GM12878 (cell line): ENCODE measurements around the gene AOAH. TPM values are rescaled to one million over a fixed set of nuclear protein-coding genes. Genes with fewer than 3 reads are reported as not detected.
A peak's percentile ranks its signal among the peaks of the same experiment; 100 is the strongest.

Source experiments
- ATAC-seq: fragments of 200-7000 bp; cut with Tn5 transposase; 3 replicates; pipeline ENCODE4 v1.9.1; 2020; ENCODE audit warnings: mild to moderate bottlenecking, moderate library complexity
- BruUV-seq: library from RNA; stranded (reverse); fragments of 400-500 nt; replicated peaks from 2 replicates; lab custom pipeline; 2021; lab: Mats Ljungman, UMichigan
- CTCF ChIA-PET: fragments of 300-600 bp; sonication (Branson Sonifier 250); formaldehyde crosslinking; extraction: SDS; loops from one replicate; lab custom pipeline; 2021; ENCODE audit warnings: inconsistent platforms; lab: Yijun Ruan, JAX
- POLR2A ChIA-PET: fragments of 350-600 bp; formaldehyde crosslinking; extraction: SDS; loops from one replicate; lab custom pipeline; 2021; ENCODE audit warnings: inconsistent platforms; lab: Charles Lee
- RAD21 ChIA-PET: fragments of 300-600 bp; sonication (Branson Sonifier 250); formaldehyde crosslinking; loops from one replicate; lab custom pipeline; 2023; ENCODE audit warnings: antibody characterized with exemption; ENCODE audit not compliant: unreplicated experiment; lab: Charles Lee
- SMC1A ChIA-PET: fragments of 300-600 bp; sonication (Branson Sonifier 250); formaldehyde crosslinking; loops from one replicate; lab custom pipeline; 2023; ENCODE audit not compliant: unreplicated experiment, uncharacterized antibody; lab: Charles Lee
- DNase-seq: peaks from one replicate; pipeline ENCODE4 v3.0.0-alpha.2; 2011; ENCODE audit warnings: low read depth, low spot score
- FAIRE-seq: peaks from 3 replicates; lab custom pipeline; 2011; peaks lifted over from hg19 to GRCh38; lab: Jason Lieb, UNC
- H2AFZ ChIP-seq: 2 replicates; pipeline ENCODE4 v1.6.0; 2011; ENCODE audit warnings: low read depth, low read length, control low read depth; ENCODE audit not compliant: control insufficient read depth
- H3K27ac ChIP-seq: 2 replicates; pipeline ENCODE4 v1.5.1; 2011; ENCODE audit warnings: control low read depth; ENCODE audit not compliant: control insufficient read depth, insufficient read depth
- H3K27me3 ChIP-seq, 2 experiments: replicated peaks in 1 of 2; 2 replicates each; pipeline versions ENCODE4 v1.6.0 to v1.6.1; 2011; ENCODE audit warnings: low read length in 1 of 2; ENCODE audit not compliant: control insufficient read depth in 2 of 2, insufficient read depth in 2 of 2
- H3K36me3 ChIP-seq, 2 experiments: 2 replicates each; pipeline ENCODE4 v1.5.1; 2011; ENCODE audit warnings: low read length in 1 of 2; ENCODE audit not compliant: control insufficient read depth in 2 of 2, insufficient read depth in 2 of 2
- H3K4me1 ChIP-seq: 2 replicates; pipeline ENCODE4 v1.6.1; 2011; ENCODE audit warnings: mild to moderate bottlenecking, low read length, moderate library complexity, mixed read lengths; ENCODE audit not compliant: control insufficient read depth, insufficient read depth
- H3K4me2 ChIP-seq: 2 replicates; pipeline ENCODE4 v1.6.0; 2011; ENCODE audit warnings: control low read depth; ENCODE audit not compliant: control insufficient read depth, insufficient read depth
- H3K4me3 ChIP-seq: fragments of 200-600 bp; sonication (generic); 2 replicates; pipeline ENCODE4 v1.5.1; 2016
- H3K79me2 ChIP-seq: 2 replicates; pipeline ENCODE4 v1.6.0; 2011; ENCODE audit warnings: low read length; ENCODE audit not compliant: control insufficient read depth, insufficient read depth
- H3K9ac ChIP-seq: 2 replicates; pipeline ENCODE4 v1.8.0; 2011; ENCODE audit warnings: low read length, control low read depth, mixed read lengths; ENCODE audit not compliant: control insufficient read depth, insufficient read depth
- H3K9me3 ChIP-seq: replicated peaks from 3 replicates; pipeline ENCODE4 v1.5.1; 2011; ENCODE audit warnings: mild to moderate bottlenecking, low read length; ENCODE audit not compliant: control insufficient read depth, insufficient read depth
- H4K20me1 ChIP-seq: 2 replicates; pipeline ENCODE4 v1.6.0; 2011; ENCODE audit not compliant: control insufficient read depth, insufficient read depth
- BACH1 ChIP-seq: fragments of 450-650 bp; IDR thresholded peaks from 2 replicates; pipeline ENCODE4 v1.6.1; 2017; ENCODE audit warnings: mild to moderate bottlenecking, borderline replicate concordance
- BMI1 ChIP-seq: fragments of 450-650 bp; IDR thresholded peaks from 2 replicates; pipeline ENCODE4 v1.6.1; 2016; ENCODE audit warnings: mild to moderate bottlenecking, moderate library complexity, borderline replicate concordance
- CBX3 ChIP-seq: fragments of 200-600 bp; sonication (generic); IDR thresholded peaks from 2 replicates; pipeline ENCODE4 v1.6.1; 2016; ENCODE audit warnings: low read depth, borderline replicate concordance
- CBX5 ChIP-seq: sonication (generic); IDR thresholded peaks from 2 replicates; pipeline ENCODE4 v1.6.1; 2016; ENCODE audit warnings: low read depth, moderate library complexity, mild to moderate bottlenecking, inconsistent platforms
- CREB1 ChIP-seq: IDR thresholded peaks from 2 replicates; pipeline ENCODE4 v1.6.1; 2012; ENCODE audit warnings: low read depth, mild to moderate bottlenecking, inconsistent platforms
- DPF2 ChIP-seq: fragments of 450-650 bp; IDR thresholded peaks from 2 replicates; pipeline ENCODE4 v1.6.1; 2017; ENCODE audit warnings: mild to moderate bottlenecking
- GABPA ChIP-seq: IDR thresholded peaks from 2 replicates; pipeline ENCODE4 v1.6.1; 2014; ENCODE audit warnings: antibody characterized with exemption, low read depth, mild to moderate bottlenecking, inconsistent platforms
- HDAC6 ChIP-seq: fragments of 200-600 bp; sonication (generic); IDR thresholded peaks from one replicate; pipeline ENCODE4 v1.8.0; 2017; ENCODE audit warnings: antibody characterized with exemption; ENCODE audit not compliant: unreplicated experiment
- IKZF1 ChIP-seq: fragments of 450-650 bp; conservative IDR thresholded peaks from 2 replicates; pipeline ENCODE4 v1.6.1; 2017; ENCODE audit warnings: antibody characterized with exemption, mild to moderate bottlenecking
- IKZF2 ChIP-seq, 2 experiments: fragments of 450-650 bp; IDR thresholded peaks; 2 replicates each; pipeline ENCODE4 v1.6.1; 2017; ENCODE audit warnings: mild to moderate bottlenecking in 2 of 2, moderate library complexity in 2 of 2
- KAT2A ChIP-seq: conservative IDR thresholded peaks from 2 replicates; pipeline ENCODE4 v1.6.1; 2011; ENCODE audit warnings: low read depth, low read length; ENCODE audit not compliant: control insufficient read depth
- MXI1 ChIP-seq: fragments of 150-350 bp; IDR thresholded peaks from 2 replicates; pipeline ENCODE4 v1.6.1; 2011; ENCODE audit warnings: low read depth, mild to moderate bottlenecking, inconsistent platforms, low read length, improper control_type of control experiment
- RAD21 ChIP-seq: IDR thresholded peaks from 2 replicates; pipeline ENCODE4 v1.6.1; 2011; ENCODE audit warnings: mild to moderate bottlenecking, low read depth, low read length, moderate library complexity; ENCODE audit not compliant: insufficient read depth
- RELB ChIP-seq: fragments of 450-650 bp; IDR thresholded peaks from 2 replicates; pipeline ENCODE4 v1.6.1; 2017; ENCODE audit warnings: low read depth, mild to moderate bottlenecking, moderate library complexity
- RUNX3 ChIP-seq: IDR thresholded peaks from 2 replicates; pipeline ENCODE4 v1.6.1; 2012; ENCODE audit warnings: low read length, inconsistent platforms
- SREBF1 ChIP-seq: IDR thresholded peaks from 2 replicates; pipeline ENCODE4 v1.6.1; 2012; ENCODE audit warnings: mild to moderate bottlenecking, low read length
- USF2 ChIP-seq: IDR thresholded peaks from 2 replicates; pipeline ENCODE4 v1.6.1; 2011; ENCODE audit warnings: low read depth, low read length, improper control_type of control experiment, borderline replicate concordance
- ZNF274 ChIP-seq: IDR thresholded peaks from one replicate; pipeline ENCODE4 v1.8.0; 2011; ENCODE audit not compliant: insufficient read length, insufficient read depth
- WGBS: methylation state at CpG from one replicate; pipeline ENCODE4 v1.1.6; 2016; ENCODE audit warnings: low lambda C conversion rate; ENCODE audit not compliant: insufficient replicate concordance, insufficient coverage; ENCODE audit errors: missing lambda C conversion rate; 5-methylcytosine and 5-hydroxymethylcytosine counted together
- in situ Hi-C: fragments of 300-500 bp; cut with MboI; formaldehyde crosslinking; loops from 9 replicates; pipeline ENCODE4 v1.14.3; 2018; ENCODE audit warnings: mixed read lengths
- intact Hi-C: fragments of 100-400 bp; cut with micrococcal nuclease; formaldehyde crosslinking; loops from one replicate; pipeline ENCODE4 v1.14.2; 2022; ENCODE audit not compliant: unreplicated experiment
- polyA plus RNA-seq, 11 experiments: library from polyadenylated mRNA; depleted of rRNA in 4 of 11; unstranded in 6 of 11; stranded (reverse) in 5 of 11; fragments of >200 nt; fragmentation: Nextera tagmentation in 4 of 11; fragmentation: Illumina TruSeq in 1 of 11; extraction: Ambion mirVana in 4 of 11; extraction: Trizol in 1 of 11; gene quantifications; 1 replicate in 1 of 11; 2 replicates in 10 of 11; pipeline versions ENCODE4 v1.2.1 to v1.2.3, GENCODE V29; 2011 to 2016; ENCODE audit warnings: inconsistent platforms in 2 of 11, missing spikeins in 2 of 11, low read depth in 1 of 11
- total RNA-seq, 4 experiments: library from RNA; depleted of rRNA in 3 of 4; stranded (reverse); fragments of >200 nt in 3 of 4; fragmentation: Illumina TruSeq in 1 of 4; extraction: Trizol in 1 of 4; gene quantifications; 2 replicates each; pipeline versions ENCODE4 v1.2.1 to v1.2.3, GENCODE V29; 2013 to 2021

Gene AOAH
- total and polyA plus RNA-seq, 10 of the 15 experiments (the other 5 are each of a cell fraction or from before 2014, with no cell fraction given), result 0.32 to 2.8 (median 1.4) TPM

- CTCF ChIA-PET, result no interaction called here
- H2AFZ ChIP-seq, result no peak overlapping the region
Measured at GRCh38 chr7:36614959-36615358, 109.3 kb downstream of the AOAH start.

GRCh38 chr7:36613031-36613614, 111.2 kb downstream of the AOAH start:
- H3K27me3 ChIP-seq, result no peaks in the 10 kb centered on the region
- H3K9ac ChIP-seq, result no peak overlapping the region
- no peak overlapping the region for H2AFZ ChIP-seq
- in situ Hi-C loops (no loop called here), intact Hi-C loops (no loop called here)
- no peaks in the 10 kb centered on the region for H3K4me1 ChIP-seq
- H3K9me3 ChIP-seq, result no peaks in the 10 kb centered on the region
- DNase-seq (no peak), ATAC-seq (0 out of 3 replicates have a peak, but pooled peaks have one; percentile 27), FAIRE-seq (no peak)
- H3K27ac ChIP-seq, result no peak overlapping the region
- no peak overlapping the region for H3K4me2 ChIP-seq
- no peak overlapping the region for H3K4me3 ChIP-seq
- ChIA-PET SMC1A (interaction anchor here (0.5 kb wide), 1 partner anchor 65 kb away, joined by 3 read pairs; no protein-coding TSS in a partner anchor), CTCF (interaction anchor here (1.4 kb wide), 1 partner anchor 569 kb away, joined by 4 read pairs; no protein-coding TSS in a partner anchor), POLR2A (no interaction called here), RAD21 (interaction anchor here (1.0 kb wide), 1 partner anchor 58 kb away, joined by 3 read pairs; no protein-coding TSS in a partner anchor)
- 23% methylated on average over 4 of the region's 4 CpGs for WGBS
- H4K20me1 ChIP-seq, result no peaks in the 10 kb centered on the region
- BruUV-seq, result no TSS peak
- H3K79me2 ChIP-seq, result no peaks in the 10 kb centered on the region
- no peaks in the 10 kb centered on the region for H3K36me3 ChIP-seq
- TF ChIP-seq RELB, result 0 out of 2 replicates have a peak, but pooled peaks have one; percentile 37
- TF ChIP-seq USF2, result no peak
- TF ChIP-seq MXI1, result no peak
- TF ChIP-seq RAD21, result no peak
- no peak for TF ChIP-seq ZNF274
- peak; percentile 53 to 59; a peak in 2 of 4 replicates for TF ChIP-seq IKZF2 (IDR thresholded peaks at IDR 0.05)
- TF ChIP-seq DPF2, result peak; percentile 38; the same call in 1 of the 2 replicates
- no peak for TF ChIP-seq KAT2A
- TF ChIP-seq BACH1, result no peak
- no peak for TF ChIP-seq SREBF1
- no peak for TF ChIP-seq CBX5
- TF ChIP-seq GABPA, result no peak
- TF ChIP-seq CBX3, result no peak
- no peak for TF ChIP-seq BMI1
- peak; percentile 74 for TF ChIP-seq IKZF1

More at GRCh38 chr7:36614959-36615358, 109.3 kb downstream of the AOAH start:
- intact Hi-C loops, result no loop called here
- H3K4me2 ChIP-seq, result no peak overlapping the region
- no peak overlapping the region for H3K27ac ChIP-seq
- TF ChIP-seq CREB1, result no peak
- TF ChIP-seq HDAC6, result no peak
- no peak for TF ChIP-seq RUNX3
- no peak overlapping the region for H3K4me3 ChIP-seq
- H4K20me1 ChIP-seq, result no peaks in the 10 kb centered on the region
- ChIA-PET RAD21 (no interaction called here), POLR2A (no interaction called here), SMC1A (no interaction called here)
- H3K36me3 ChIP-seq, result no peaks in the 10 kb centered on the region
- no peaks in the 10 kb centered on the region for H3K27me3 ChIP-seq
- WGBS, result 35% methylated on average over 2 of the region's 2 CpGs
- in situ Hi-C loops, result no loop called here
- DNase-seq (no peak), ATAC-seq (no peak), FAIRE-seq (no peak)
- no peaks in the 10 kb centered on the region for H3K79me2 ChIP-seq
- no TSS peak for BruUV-seq
- H3K4me1 ChIP-seq, result no peaks in the 10 kb centered on the region
- no peak overlapping the region for H3K9ac ChIP-seq
- H3K9me3 ChIP-seq, result no peaks in the 10 kb centered on the region
